Superior temporal gyrus (tissue), 1 donor: ENCODE measurements around the gene STEAP1.
"Not testable (repeated sequence)": the region's sequence is repeated elsewhere in the genome, so short reads cannot be mapped to it uniquely, and the experiment has no call there.

Source experiments
- DNase-seq: peaks from one replicate; pipeline ENCODE4 v3.0.0-alpha.2; 2016; ENCODE audit errors: extremely low spot score

The STEAP1 gene

GRCh38 chr7:90173127-90173844 is 19.0 kb downstream of the STEAP1 start:
- no peak for DNase-seq

GRCh38 chr7:90175667-90176066 is 21.4 kb downstream of the STEAP1 start:
- DNase-seq: no peak

GRCh38 chr7:90176195-90176594 is 21.9 kb downstream of the STEAP1 start:
- no peak for DNase-seq

GRCh38 chr7:90178166-90178565 is 23.9 kb downstream of the STEAP1 start:
- DNase-seq: peak; percentile 66

- no peak for DNase-seq
These were observed 24.5 kb downstream of the STEAP1 start for GRCh38 chr7:90178679-90179278.

GRCh38 chr7:90180011-90180585 is 25.8 kb downstream of the STEAP1 start:
- peak; percentile 47 for DNase-seq

- no peak for DNase-seq
These were observed 26.4 kb downstream of the STEAP1 start for GRCh38 chr7:90180649-90181048.

GRCh38 chr7:90181485-90181884 is 27.2 kb downstream of the STEAP1 start:
- DNase-seq: no peak

- DNase-seq: not testable (repeated sequence)
These were observed 32.0 kb downstream of the STEAP1 start for GRCh38 chr7:90186290-90186689.

GRCh38 chr7:90187507-90188050 is 33.3 kb downstream of the STEAP1 start:
- no peak for DNase-seq

GRCh38 chr7:90188281-90188680 is 34.0 kb downstream of the STEAP1 start:
- DNase-seq: no peak

- DNase-seq: no peak
These were observed 36.7 kb downstream of the STEAP1 start for GRCh38 chr7:90190995-90191394.

GRCh38 chr7:90191648-90192047 is 37.4 kb downstream of the STEAP1 start:
- DNase-seq: no peak

GRCh38 chr7:90192876-90193750 is 38.8 kb downstream of the STEAP1 start:
- no peak for DNase-seq

- DNase-seq: no peak
These were observed 40.9 kb downstream of the STEAP1 start for GRCh38 chr7:90194911-90195809.

GRCh38 chr7:90201500-90202195 is 47.4 kb downstream of the STEAP1 start:
- DNase-seq: no peak

- no peak for DNase-seq
These were observed 53.7 kb downstream of the STEAP1 start for GRCh38 chr7:90207956-90208355.

GRCh38 chr7:90209776-90210175 is 55.5 kb downstream of the STEAP1 start:
- no peak for DNase-seq

GRCh38 chr7:90210475-90210874 is 56.2 kb downstream of the STEAP1 start:
- no peak for DNase-seq

GRCh38 chr7:90210981-90211380 is 56.7 kb downstream of the STEAP1 start:
- no peak for DNase-seq
